BLaER1 (cell line): ENCODE results near the gene CFAP54.
"Not testable (repeated sequence)": the region's sequence is repeated elsewhere in the genome, so short reads cannot be mapped to it uniquely, and the experiment has no call there.

Source experiments
- H3K27ac ChIP-seq: shearing (Covaris generic); formaldehyde crosslinking; 2 replicates; pipeline ENCODE4 v1.8.1; 2022
- H3K27me3 ChIP-seq: shearing (Covaris generic); formaldehyde crosslinking; 2 replicates; pipeline ENCODE4 v1.8.1; 2022
- H3K36me3 ChIP-seq: shearing (Covaris generic); formaldehyde crosslinking; 2 replicates; pipeline ENCODE4 v1.8.1; 2022
- H3K4me1 ChIP-seq: shearing (Covaris generic); formaldehyde crosslinking; 2 replicates; pipeline ENCODE4 v1.8.1; 2022
- H3K4me2 ChIP-seq: shearing (Covaris generic); formaldehyde crosslinking; 2 replicates; pipeline ENCODE4 v1.8.1; 2022
- H3K4me3 ChIP-seq: shearing (Covaris generic); formaldehyde crosslinking; 2 replicates; pipeline ENCODE4 v1.8.1; 2022
- H3K9ac ChIP-seq: shearing (Covaris generic); formaldehyde crosslinking; 2 replicates; pipeline ENCODE4 v1.8.1; 2022
- H3K9me3 ChIP-seq: shearing (Covaris generic); formaldehyde crosslinking; 2 replicates; pipeline ENCODE4 v1.8.1; 2022
- H4K20me1 ChIP-seq: shearing (Covaris generic); formaldehyde crosslinking; 2 replicates; pipeline ENCODE4 v1.8.1; 2022
- Cebpa-rat ChIP-seq: shearing (Covaris generic); IDR thresholded peaks from 2 replicates; pipeline ENCODE4 v1.8.1; 2022

CFAP54 gene

DNA sequence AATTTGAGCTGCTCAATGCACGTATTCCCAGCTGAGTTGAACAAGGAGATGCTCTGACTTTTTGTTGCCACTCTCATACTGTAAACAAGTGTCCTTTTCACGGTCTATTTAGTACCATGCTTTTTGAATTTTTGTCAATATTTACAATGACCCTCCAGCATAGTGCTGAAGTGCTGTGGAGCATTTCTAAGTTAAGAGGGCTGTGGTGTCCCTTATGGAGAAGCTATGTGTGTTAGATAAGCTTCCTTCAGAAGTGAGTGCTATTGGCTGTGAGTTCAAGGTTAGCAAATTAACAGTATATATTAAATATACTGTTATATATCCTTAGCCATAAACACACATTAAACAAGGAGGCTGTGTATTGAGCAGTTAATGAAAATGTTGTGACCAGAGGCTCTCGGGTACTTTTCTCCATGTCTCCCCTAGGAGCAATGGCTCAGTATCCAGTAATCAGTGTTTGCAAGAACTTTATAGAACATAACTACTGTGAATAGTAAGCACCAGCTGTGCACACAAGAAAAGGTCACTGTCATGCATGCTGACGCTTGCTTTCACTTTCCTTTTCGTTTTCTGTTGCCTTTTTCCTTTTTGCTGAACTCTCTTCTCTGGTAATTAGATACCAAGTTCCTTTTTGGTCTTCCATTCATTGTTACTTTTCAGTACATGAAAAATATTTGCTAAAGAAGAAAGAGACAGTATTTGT lies 230.4 kb downstream of the CFAP54 start:
- Histone ChIP-seq H3K4me2 (peak overlapping the region; percentile 75), H3K9me3 (no peaks in the 10 kb centered on the region), H3K4me1 (peaks cover 12% of the 10 kb centered on the region), H3K9ac (peak overlapping the region; percentile 45; the same call in 1 of the 2 replicates), H3K27me3 (no peaks in the 10 kb centered on the region), H4K20me1 (no peaks in the 10 kb centered on the region), H3K4me3 (peak overlapping the region; percentile 54), H3K36me3 (no peaks in the 10 kb centered on the region), H3K27ac (peak overlapping the region; percentile 71)
- TF ChIP-seq Cebpa-rat, result no peak

GRCh38 chr12:96720363-96720705 lies 231.0 kb downstream of the CFAP54 start:
- Histone ChIP-seq H3K9ac (peak overlapping the region; percentile 45; the same call in 1 of the 2 replicates), H3K27ac (peak overlapping the region; percentile 71), H3K4me3 (peak overlapping the region; percentile 54)

DNA sequence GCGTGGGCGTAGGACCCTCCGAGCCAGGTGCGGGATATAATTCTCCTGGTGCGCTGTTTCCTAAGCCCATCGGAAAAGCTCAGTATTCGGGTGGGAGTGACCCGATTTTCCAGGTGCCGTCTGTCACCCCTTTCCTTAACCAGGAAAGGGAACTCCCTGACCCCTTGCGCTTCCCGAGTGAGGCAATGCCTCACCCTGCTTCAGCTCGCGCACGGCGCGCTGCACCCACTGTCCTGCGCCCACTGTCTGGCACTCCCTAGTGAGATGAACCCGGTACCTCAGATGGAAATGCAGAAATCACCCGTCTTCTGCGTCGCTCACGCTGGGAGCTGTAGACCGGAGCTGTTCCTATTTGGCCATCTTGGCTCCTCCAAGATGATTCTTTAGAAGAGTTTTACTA lies 240.1 kb downstream of the CFAP54 start:
- H3K27ac ChIP-seq, H3K36me3 ChIP-seq, H4K20me1 ChIP-seq, H3K4me2 ChIP-seq, H3K9ac ChIP-seq, H3K4me1 ChIP-seq, H3K27me3 ChIP-seq, H3K9me3 ChIP-seq, H3K4me3 ChIP-seq: not testable (repeated sequence)

More at GRCh38 chr12:96720363-96720705, 231.0 kb downstream of the CFAP54 start:
- H3K36me3 ChIP-seq, result no peaks in the 10 kb centered on the region
- peak overlapping the region; percentile 75 for H3K4me2 ChIP-seq
- H4K20me1 ChIP-seq, result no peaks in the 10 kb centered on the region
- H3K4me1 ChIP-seq, result peaks cover 12% of the 10 kb centered on the region
- H3K27me3 ChIP-seq, result no peaks in the 10 kb centered on the region
- no peaks in the 10 kb centered on the region for H3K9me3 ChIP-seq
- TF ChIP-seq Cebpa-rat, result no peak

DNA sequence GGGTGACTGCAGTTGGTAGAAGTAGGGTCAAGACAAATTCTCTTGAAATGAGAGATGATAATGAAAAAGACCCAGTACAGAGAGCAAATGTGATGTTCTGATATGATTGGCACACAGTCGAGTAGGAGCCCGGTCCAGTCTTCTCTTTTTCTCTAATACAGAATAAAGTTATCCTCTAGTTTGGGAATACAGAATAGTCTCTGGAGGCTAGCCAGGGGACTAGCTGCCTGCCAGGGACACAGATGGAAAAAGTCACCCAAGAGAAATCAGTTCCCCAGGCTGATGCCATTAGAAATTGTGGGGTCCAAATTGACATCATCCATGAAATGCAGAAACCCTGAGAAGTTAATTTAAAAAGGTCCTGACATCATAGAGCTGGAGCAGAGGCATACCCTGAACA lies 240.5 kb downstream of the CFAP54 start:
- no peaks in the 10 kb centered on the region for H3K27me3 ChIP-seq
- no peaks in the 10 kb centered on the region for H3K9me3 ChIP-seq
- H3K4me2 ChIP-seq, result no peak overlapping the region
- no peaks in the 10 kb centered on the region for H3K4me1 ChIP-seq
- no peaks in the 10 kb centered on the region for H4K20me1 ChIP-seq
- no peak for TF ChIP-seq Cebpa-rat
- no peaks in the 10 kb centered on the region for H3K36me3 ChIP-seq
- H3K4me3 ChIP-seq, result no peak overlapping the region
- H3K27ac ChIP-seq, result no peak overlapping the region
- H3K9ac ChIP-seq, result no peak overlapping the region

DNA sequence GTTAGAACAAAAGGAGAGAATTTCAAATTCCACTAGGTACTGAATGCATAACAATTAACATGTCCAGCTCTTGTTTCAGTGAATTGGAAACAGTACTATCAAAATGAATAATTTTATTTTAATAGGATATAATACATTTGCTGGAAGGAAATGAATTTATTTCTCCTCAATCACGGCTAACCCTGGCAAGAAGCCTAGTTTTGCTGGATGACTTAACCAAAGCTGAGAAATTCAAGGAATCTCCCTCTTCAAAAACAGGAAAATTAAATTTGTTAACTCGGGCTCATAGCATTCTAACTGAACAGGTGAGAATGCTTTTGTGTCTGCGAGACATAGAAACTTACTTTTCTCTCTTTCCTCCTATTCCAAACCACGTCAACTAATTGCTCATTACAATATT lies 254.2 kb downstream of the CFAP54 start:
- Histone ChIP-seq H3K9ac (no peak overlapping the region), H3K9me3 (no peaks in the 10 kb centered on the region), H3K36me3 (no peaks in the 10 kb centered on the region), H3K4me1 (peaks cover 7% of the 10 kb centered on the region), H3K4me2 (no peak overlapping the region), H3K4me3 (no peak overlapping the region), H3K27ac (no peak overlapping the region), H4K20me1 (no peaks in the 10 kb centered on the region), H3K27me3 (no peaks in the 10 kb centered on the region)
- no peak for TF ChIP-seq Cebpa-rat

DNA sequence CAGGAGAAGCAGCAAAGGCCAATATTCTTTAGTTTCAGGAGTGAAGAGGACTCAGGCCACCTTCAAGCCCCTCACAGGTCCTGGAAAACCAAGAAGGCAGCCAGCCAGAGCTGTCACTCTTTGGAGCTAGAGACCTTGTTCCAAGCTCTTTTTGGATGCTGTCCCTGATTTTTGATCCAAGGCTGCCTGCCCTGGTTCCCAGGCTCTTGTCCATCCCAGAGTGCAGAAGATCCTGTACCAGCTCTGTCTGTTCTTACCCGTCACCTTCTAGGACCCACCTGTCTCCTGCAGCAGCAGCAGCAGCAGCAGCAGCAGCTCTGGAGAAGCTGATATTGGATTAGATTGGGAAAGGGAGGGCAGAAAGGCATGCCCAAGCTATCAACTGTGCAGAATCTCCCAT lies 260.6 kb downstream of the CFAP54 start:
- H3K9me3 ChIP-seq, result peaks cover 4% of the 10 kb centered on the region; the same call in 1 of the 2 replicates
- H3K4me1 ChIP-seq, result no peaks in the 10 kb centered on the region
- no peak overlapping the region for H3K4me3 ChIP-seq
- no peak overlapping the region for H3K9ac ChIP-seq
- H3K27me3 ChIP-seq, result no peaks in the 10 kb centered on the region
- no peak overlapping the region for H3K4me2 ChIP-seq
- H3K36me3 ChIP-seq, result no peaks in the 10 kb centered on the region
- no peak overlapping the region for H3K27ac ChIP-seq
- H4K20me1 ChIP-seq, result no peaks in the 10 kb centered on the region
- no peak for TF ChIP-seq Cebpa-rat

DNA sequence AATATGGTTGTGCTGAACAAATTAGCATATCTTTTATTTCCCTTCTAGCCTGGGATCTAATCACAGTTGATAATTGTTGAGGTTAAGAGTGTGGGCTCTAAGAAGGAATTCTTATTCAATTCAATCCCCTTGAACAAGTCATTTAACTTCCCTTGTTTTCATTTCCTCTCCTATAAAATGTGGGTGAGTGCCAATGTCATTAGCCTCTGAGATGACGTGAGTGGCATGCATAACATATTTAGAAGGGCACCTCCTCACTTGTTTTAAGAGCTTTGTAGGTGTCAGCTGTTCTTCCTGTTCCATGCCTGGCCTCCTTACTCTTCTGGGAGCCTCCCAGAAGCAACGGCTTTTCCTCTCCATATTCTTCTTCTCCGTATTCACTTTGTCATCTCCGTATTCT lies 262.2 kb downstream of the CFAP54 start:
- Histone ChIP-seq H3K9ac (no peak overlapping the region), H3K4me3 (no peak overlapping the region), H4K20me1 (no peaks in the 10 kb centered on the region), H3K9me3 (peaks cover 4% of the 10 kb centered on the region; the same call in 1 of the 2 replicates), H3K4me1 (no peaks in the 10 kb centered on the region), H3K36me3 (no peaks in the 10 kb centered on the region), H3K27me3 (no peaks in the 10 kb centered on the region), H3K27ac (no peak overlapping the region), H3K4me2 (no peak overlapping the region)
- TF ChIP-seq Cebpa-rat, result no peak

DNA sequence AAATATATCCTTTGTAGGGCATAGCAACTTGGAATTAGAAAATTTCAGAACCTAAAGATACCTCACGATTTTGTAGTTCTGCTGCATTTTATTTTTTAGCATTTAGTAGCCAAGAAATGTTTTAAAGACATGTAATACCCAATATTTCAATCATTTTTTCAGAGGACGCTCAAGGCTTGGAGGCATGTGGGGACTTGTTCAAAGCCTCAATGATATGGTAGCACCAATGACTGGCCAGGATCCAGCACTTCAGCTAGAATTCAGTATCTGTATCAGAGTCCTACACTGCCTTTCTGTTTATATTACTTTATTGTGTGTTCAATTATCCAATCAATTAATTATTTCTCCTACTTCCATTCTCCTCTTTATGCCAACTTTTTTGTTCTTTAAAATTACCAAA lies 262.8 kb downstream of the CFAP54 start:
- Histone ChIP-seq H3K9ac (no peak overlapping the region), H4K20me1 (no peaks in the 10 kb centered on the region), H3K9me3 (peaks cover 4% of the 10 kb centered on the region; the same call in 1 of the 2 replicates), H3K4me1 (no peaks in the 10 kb centered on the region), H3K27ac (no peak overlapping the region), H3K27me3 (no peaks in the 10 kb centered on the region), H3K4me2 (no peak overlapping the region), H3K36me3 (no peaks in the 10 kb centered on the region), H3K4me3 (no peak overlapping the region)
- no peak for TF ChIP-seq Cebpa-rat

- Histone ChIP-seq H3K9ac (no peak overlapping the region), H3K36me3 (no peaks in the 10 kb centered on the region), H3K27ac (no peak overlapping the region), H3K27me3 (no peaks in the 10 kb centered on the region), H4K20me1 (no peaks in the 10 kb centered on the region), H3K4me3 (no peak overlapping the region), H3K9me3 (no peaks in the 10 kb centered on the region), H3K4me1 (no peaks in the 10 kb centered on the region), H3K4me2 (no peak overlapping the region)
- TF ChIP-seq Cebpa-rat, result no peak
Observed at GRCh38 chr12:96766232-96766631, 276.9 kb downstream of the CFAP54 start.

DNA sequence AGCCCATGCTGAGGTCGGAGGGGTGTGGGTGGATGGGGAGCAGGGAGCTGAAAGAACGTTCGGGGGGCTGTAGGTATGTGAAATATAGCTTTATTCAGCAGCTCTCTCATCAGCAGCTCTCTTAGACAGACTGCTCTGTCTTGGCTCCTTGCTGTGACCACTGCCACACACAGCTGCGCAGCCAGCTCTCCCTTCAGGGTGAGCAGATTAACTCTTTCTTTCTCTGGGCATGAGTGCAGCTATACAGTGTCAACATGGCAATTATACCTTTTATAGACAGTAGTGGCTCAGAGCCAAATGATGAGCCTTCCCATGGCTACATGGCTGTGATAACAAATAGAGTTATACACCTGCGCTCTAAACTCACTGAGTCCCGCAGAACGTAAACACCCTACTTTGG lies 280.0 kb downstream of the CFAP54 start:
- Histone ChIP-seq H3K9me3 (no peaks in the 10 kb centered on the region), H3K27ac (no peak overlapping the region), H3K4me3 (no peak overlapping the region), H3K4me2 (no peak overlapping the region), H3K9ac (no peak overlapping the region), H4K20me1 (no peaks in the 10 kb centered on the region), H3K36me3 (no peaks in the 10 kb centered on the region), H3K27me3 (no peaks in the 10 kb centered on the region), H3K4me1 (no peaks in the 10 kb centered on the region)
- no peak for TF ChIP-seq Cebpa-rat
